Neutrophil (primary cell): Measurements from ENCODE around the gene PTPN7.

Source experiments
- H3K27ac ChIP-seq: fragments of 200-600 bp; sonication (generic); 2 replicates; pipeline ENCODE4 v1.5.1; 2016; ENCODE audit warnings: mild to moderate bottlenecking, moderate library complexity
- H3K27me3 ChIP-seq: fragments of 200-600 bp; sonication (generic); 2 replicates; pipeline ENCODE4 v1.6.0; 2016; ENCODE audit warnings: mild to moderate bottlenecking
- H3K36me3 ChIP-seq: fragments of 200-600 bp; sonication (generic); 2 replicates; pipeline ENCODE4 v1.5.1; 2017
- H3K4me1 ChIP-seq, 2 experiments: fragments of 200-600 bp in 1 of 2; sonication (generic) in 1 of 2; 1 replicate in 1 of 2; 2 replicates in 1 of 2; pipeline versions ENCODE4 v1.5.1 to v1.6.1; 2013 to 2016; ENCODE audit warnings: low read depth in 1 of 2, low read length in 1 of 2, mild to moderate bottlenecking in 1 of 2, moderate library complexity in 1 of 2; ENCODE audit not compliant: control insufficient read depth in 1 of 2, insufficient read depth in 1 of 2
- H3K4me3 ChIP-seq, 2 experiments: fragments of 200-600 bp in 1 of 2; sonication (generic) in 1 of 2; 1 replicate in 1 of 2; 2 replicates in 1 of 2; pipeline ENCODE4 v1.5.1; 2013 to 2016; ENCODE audit warnings: low read depth in 1 of 2, low read length in 1 of 2, mild to moderate bottlenecking in 1 of 2, moderate library complexity in 1 of 2
- H3K9me3 ChIP-seq: fragments of 200-600 bp; sonication (generic); 2 replicates; pipeline ENCODE4 v1.5.1; 2016
- CTCF ChIP-seq: fragments of 200-600 bp; sonication (generic); IDR thresholded peaks from 2 replicates; pipeline ENCODE4 v1.5.1; 2016; ENCODE audit warnings: antibody characterized with exemption

Gene PTPN7

DNA sequence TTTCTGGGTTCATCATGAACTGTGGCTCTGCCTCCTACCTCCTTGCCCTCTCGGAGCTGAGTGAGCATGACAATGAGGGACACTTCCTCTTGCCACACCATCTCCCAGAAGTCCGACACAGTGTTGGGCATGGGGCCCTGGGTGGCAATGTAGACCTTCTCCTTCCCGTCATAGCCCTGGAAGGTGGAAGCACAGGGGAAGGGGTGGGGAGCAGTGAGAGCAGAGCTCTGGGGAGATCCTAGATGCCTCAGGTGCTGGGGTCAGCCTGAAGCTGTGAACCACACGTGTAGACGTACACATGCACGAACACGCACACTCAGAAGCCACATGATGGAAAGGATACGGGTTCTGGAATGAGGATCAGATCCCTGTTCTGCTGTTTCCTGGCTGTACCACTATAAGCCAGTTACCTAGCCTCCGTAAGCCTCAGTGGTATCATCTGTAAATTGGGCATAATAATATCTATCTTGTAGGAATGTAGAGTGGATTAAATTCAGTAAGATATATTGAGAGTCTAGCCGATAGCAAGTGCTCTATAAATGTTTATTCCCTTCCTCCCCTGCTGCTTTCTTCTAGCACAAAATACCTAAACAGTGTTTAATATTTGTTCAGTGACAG is 6.1 kb downstream of the PTPN7 start:
- Histone ChIP-seq H3K9me3 (no peaks in the 10 kb centered on the region), H3K27me3 (no peaks in the 10 kb centered on the region), H3K4me1 (peaks cover 49 to 55% of the 10 kb centered on the region in 2 experiments), H3K36me3 (peaks cover 57% of the 10 kb centered on the region), H3K4me3 (no peak overlapping the region), H3K27ac (peak overlapping the region; percentile 66)
- no peak for TF ChIP-seq CTCF

- Histone ChIP-seq H3K36me3 (peaks cover 65% of the 10 kb centered on the region), H3K27ac (peak overlapping the region; percentile 66), H3K9me3 (no peaks in the 10 kb centered on the region), H3K4me1 (peaks cover 41 to 46% of the 10 kb centered on the region in 2 experiments), H3K4me3 (no peak overlapping the region), H3K27me3 (no peaks in the 10 kb centered on the region)
- TF ChIP-seq CTCF: no peak
Measured at GRCh38 chr1:202153284-202153683, 7.1 kb downstream of the PTPN7 start.

DNA sequence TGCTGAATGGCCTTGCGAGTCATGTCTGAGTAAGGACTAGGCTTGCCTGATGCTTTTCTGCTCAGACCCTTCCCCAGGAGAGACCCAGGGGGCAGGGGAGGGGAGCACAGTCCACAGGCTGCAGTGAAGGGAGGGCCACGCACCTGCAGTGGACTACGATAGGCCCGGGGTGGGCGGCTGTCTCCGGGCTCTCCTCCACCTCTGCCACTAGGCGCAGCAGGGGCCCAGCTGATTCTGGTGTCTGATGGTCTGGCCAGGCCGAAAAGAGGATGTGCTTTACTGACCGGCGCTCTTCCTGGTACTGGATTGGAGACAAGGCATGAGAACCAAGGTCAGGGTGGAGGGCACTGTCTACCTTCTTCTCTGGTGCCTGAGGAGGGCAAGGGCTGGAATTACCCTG is 8.0 kb downstream of the PTPN7 start:
- H3K4me1 ChIP-seq: peaks cover 32 to 37% of the 10 kb centered on the region in 2 experiments
- no peak overlapping the region for H3K27ac ChIP-seq
- H3K36me3 ChIP-seq: peaks cover 69% of the 10 kb centered on the region
- H3K27me3 ChIP-seq: no peaks in the 10 kb centered on the region
- no peaks in the 10 kb centered on the region for H3K9me3 ChIP-seq
- no peak overlapping the region for H3K4me3 ChIP-seq
- TF ChIP-seq CTCF: no peak

DNA sequence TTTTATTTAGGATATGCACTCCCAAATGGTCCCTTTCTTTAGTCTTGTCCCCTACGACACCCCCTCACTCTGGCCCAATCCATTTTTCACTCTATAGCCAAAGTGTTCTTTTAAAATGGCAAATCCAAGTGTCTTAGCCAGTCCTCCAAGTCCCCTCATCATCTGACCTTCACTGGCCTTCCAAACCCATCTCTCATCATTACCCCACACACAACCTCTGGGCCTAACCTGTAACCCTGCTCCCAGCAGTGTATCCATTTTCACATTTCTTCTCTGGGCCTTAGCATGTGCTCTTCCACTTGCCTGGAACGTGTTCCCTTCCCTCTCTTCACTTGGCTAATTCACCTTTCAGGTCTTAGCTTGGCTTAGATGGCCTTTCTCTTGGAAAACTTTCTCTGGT is 9.4 kb downstream of the PTPN7 start:
- no peaks in the 10 kb centered on the region for H3K9me3 ChIP-seq
- TF ChIP-seq CTCF: no peak
- no peak overlapping the region for H3K4me3 ChIP-seq
- H3K36me3 ChIP-seq: peaks cover 80% of the 10 kb centered on the region
- peaks cover 20 to 23% of the 10 kb centered on the region in 2 experiments for H3K4me1 ChIP-seq
- H3K27me3 ChIP-seq: no peaks in the 10 kb centered on the region
- no peak overlapping the region for H3K27ac ChIP-seq

GRCh38 chr1:202150602-202151001 is 9.8 kb downstream of the PTPN7 start:
- H3K27me3 ChIP-seq: no peaks in the 10 kb centered on the region
- H3K36me3 ChIP-seq: peaks cover 80% of the 10 kb centered on the region
- H3K4me3 ChIP-seq: no peak overlapping the region
- peaks cover 16 to 19% of the 10 kb centered on the region in 2 experiments for H3K4me1 ChIP-seq
- TF ChIP-seq CTCF: no peak
- H3K27ac ChIP-seq: no peak overlapping the region
- no peaks in the 10 kb centered on the region for H3K9me3 ChIP-seq
